Small intestine (tissue), 16 donors: ENCODE data around the gene PITPNC1. TPM values are rescaled to one million over a fixed set of nuclear protein-coding genes. Genes with fewer than 3 reads are reported as not detected.
"Not testable (repeated sequence)": the region's sequence is repeated elsewhere in the genome, so short reads cannot be mapped to it uniquely, and the experiment has no call there.

Experiments
- DNase-seq, 2 donors: peaks; one replicate each; pipeline versions ENCODE4 v3.0.0 to v3.0.0-alpha.2; 2013
- FAIRE-seq: peaks from 2 replicates; lab custom pipeline; 2012; peaks lifted over from hg19 to GRCh38; lab: Jason Lieb, UNC
- H3K27ac ChIP-seq, 3 donors: one replicate each; pipeline ENCODE4 v1.5.1; 2013; ENCODE audit warnings: low read length in 2 of 3, mild to moderate bottlenecking in 2 of 3, control low read depth in 1 of 3, inconsistent platforms in 1 of 3, low read depth in 1 of 3, moderate library complexity in 1 of 3
- H3K27me3 ChIP-seq, 3 donors: one replicate each; pipeline ENCODE4 v1.6.1; 2013; ENCODE audit warnings: low read length in 3 of 3, inconsistent platforms in 1 of 3; ENCODE audit not compliant: control insufficient read depth in 3 of 3, insufficient read depth in 3 of 3
- H3K36me3 ChIP-seq, 3 donors: one replicate each; pipeline ENCODE4 v1.6.1; 2013; ENCODE audit warnings: low read length in 3 of 3, inconsistent platforms in 1 of 3, low read depth in 1 of 3, mild to moderate bottlenecking in 1 of 3, moderate library complexity in 1 of 3; ENCODE audit not compliant: control insufficient read depth in 3 of 3, insufficient read depth in 2 of 3
- H3K4me1 ChIP-seq, 3 donors: one replicate each; pipeline ENCODE4 v1.6.1; 2013; ENCODE audit warnings: low read length in 2 of 3, inconsistent platforms in 1 of 3, low read depth in 1 of 3, mild to moderate bottlenecking in 1 of 3, moderate library complexity in 1 of 3; ENCODE audit not compliant: control insufficient read depth in 3 of 3, insufficient read depth in 2 of 3
- H3K4me3 ChIP-seq, 3 donors: one replicate each; pipeline ENCODE4 v1.5.1; 2013; ENCODE audit warnings: low read length in 3 of 3, control low read depth in 1 of 3, inconsistent platforms in 1 of 3, low read depth in 1 of 3, mild to moderate bottlenecking in 1 of 3, moderate library complexity in 1 of 3
- H3K9me3 ChIP-seq, 2 donors: one replicate each; pipeline ENCODE4 v1.6.1; 2013; ENCODE audit warnings: low read depth in 1 of 2, low read length in 1 of 2; ENCODE audit not compliant: control insufficient read depth in 2 of 2, insufficient read depth in 1 of 2
- WGBS, 3 donors: extraction: QIAGEN DNeasy Blood & Tissue Kit; methylation state at CpG; one replicate each; pipeline ENCODE4 v1.1.7; 2013; 5-methylcytosine and 5-hydroxymethylcytosine counted together
- long read RNA-seq, 10 donors: transcript quantifications; one replicate each; lab custom pipeline, GENCODE V29; 2026
- polyA plus RNA-seq, 4 donors: library from polyadenylated mRNA; stranded (reverse) in 3 of 4; unstranded in 1 of 4; fragments of 200-250 nt in 3 of 4; fragments of 120-200 nt in 1 of 4; gene quantifications; one replicate each; pipeline versions ENCODE4 v1.2.1 to v1.2.3, GENCODE V29; 2013
- donor health status: healthy with polysubstance abuse.
- donor health status: control.
- donor health status: control.
- donor health status: Bipolar disorder and iron deficiency.
- donor health status: healthy.

PITPNC1 gene
- polyA plus RNA-seq: 10 to 100 TPM in 1 of 4 donors, 1 to 10 TPM in 2, under 1 TPM in 1; 0.67 to 11.7 (median 3.4) TPM
- long read RNA-seq, donor 1: 0 reads
- long read RNA-seq, donor 2: 0 reads
- long read RNA-seq, donor 3: 0 reads
- long read RNA-seq, donor 4: 0 reads
- long read RNA-seq, donor 5: 0 reads
- long read RNA-seq, donor 6: 0 reads
- long read RNA-seq, donor 7, partial matches to known transcripts: 0 of 5 reads
- long read RNA-seq, donor 7, other reads (novel, unspliced or antisense): 5 of 5 reads
- long read RNA-seq, donor 8: 0 reads
- long read RNA-seq, donor 9: 0 reads
- long read RNA-seq, donor 10: 0 reads

DNA sequence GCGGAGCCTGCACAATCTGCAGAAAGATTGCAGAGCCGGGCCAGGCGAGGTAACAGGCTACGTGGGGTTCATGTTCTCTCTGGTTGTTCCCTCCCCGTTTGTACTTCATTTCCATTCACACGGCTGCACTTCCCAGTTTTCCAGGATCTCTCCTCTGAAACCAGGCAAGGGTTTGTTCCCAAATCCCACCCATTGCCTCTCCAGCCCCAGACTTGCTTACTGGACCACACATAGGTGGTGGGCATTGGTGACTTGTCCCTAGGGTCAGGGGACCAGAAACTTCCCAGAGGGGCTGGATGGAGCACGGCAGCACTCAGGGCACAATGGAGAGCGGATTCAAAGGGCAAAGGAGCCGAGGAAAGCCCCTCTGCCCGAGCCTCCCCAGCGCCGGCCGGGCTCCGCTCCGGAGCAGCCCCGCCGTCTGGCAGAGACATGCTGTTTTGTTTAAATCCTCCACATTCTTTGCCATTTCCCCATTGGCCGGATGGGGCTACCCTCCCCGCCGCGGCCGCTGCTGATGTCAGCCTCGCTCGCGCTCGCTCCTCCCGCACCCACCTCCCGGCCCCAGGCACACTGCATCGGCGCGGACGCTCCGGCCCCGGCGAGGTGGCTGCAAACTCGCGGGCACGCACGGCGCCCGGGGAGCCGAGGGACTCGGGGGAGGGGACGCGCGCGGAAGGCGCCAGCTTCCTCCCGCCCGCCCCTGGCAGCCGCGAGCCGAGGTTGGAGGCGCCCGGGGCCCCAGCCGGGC is at the start of gene PITPNC1:
TSS of gene PITPNC1 (plus strand) at position 545 of the 751 bp plus-strand sequence.
- FAIRE-seq: no peak
- Histone ChIP-seq H3K4me1 (peaks cover 0 to 11% (median 0%) of the 10 kb centered on the region in 3 donors), H3K4me3 (peak within 1 kb of the TSS; percentile 73 to 85 (median 79)), H3K27ac (peak within 1 kb of the TSS; percentile 53 to 96 (median 76)), H3K27me3 (peaks cover 0 to 14% (median 0%) of the 10 kb centered on the region in 3 donors), H3K36me3 (no peaks in the 10 kb centered on the region), H3K9me3 (no peaks in the 10 kb centered on the region)
- WGBS, 3 donors: 1% methylated on average over 46 to 56 of the region's 56 CpGs
- peak; percentile 65 to 83 for DNase-seq

DNA sequence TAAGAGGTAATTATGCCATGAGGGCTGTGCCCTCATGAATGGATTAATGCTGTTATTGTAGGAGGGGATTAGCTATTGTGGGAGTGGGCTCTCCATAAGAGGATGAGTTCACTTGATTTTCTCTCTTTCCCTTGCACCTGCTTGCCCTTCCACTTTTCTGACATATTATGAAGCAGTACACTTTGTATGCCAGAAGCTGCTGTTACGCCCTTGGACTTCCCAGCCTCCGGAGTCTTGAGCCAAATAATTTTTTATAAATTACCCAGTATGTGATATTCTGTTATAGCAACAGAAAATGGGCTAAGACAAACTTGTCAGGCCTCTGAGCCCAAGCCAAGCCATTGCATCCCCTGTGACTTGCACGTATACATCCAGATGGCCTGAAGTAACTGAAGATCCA is 49.1 kb upstream of the PITPNC1 start:
- DNase-seq (no peak), FAIRE-seq (no peak)
- Histone ChIP-seq H3K9me3 (peaks cover 0 to 8% of the 10 kb centered on the region in 2 donors), H3K4me3 (no peak overlapping the region), H3K36me3 (no peaks in the 10 kb centered on the region), H3K4me1 (peaks cover 0 to 4% (median 0%) of the 10 kb centered on the region in 3 donors), H3K27ac (no peak overlapping the region), H3K27me3 (no peaks in the 10 kb centered on the region)
- 82 to 95% (median 85%) methylated on average over 3 of the region's 3 CpGs for WGBS, 3 donors

DNA sequence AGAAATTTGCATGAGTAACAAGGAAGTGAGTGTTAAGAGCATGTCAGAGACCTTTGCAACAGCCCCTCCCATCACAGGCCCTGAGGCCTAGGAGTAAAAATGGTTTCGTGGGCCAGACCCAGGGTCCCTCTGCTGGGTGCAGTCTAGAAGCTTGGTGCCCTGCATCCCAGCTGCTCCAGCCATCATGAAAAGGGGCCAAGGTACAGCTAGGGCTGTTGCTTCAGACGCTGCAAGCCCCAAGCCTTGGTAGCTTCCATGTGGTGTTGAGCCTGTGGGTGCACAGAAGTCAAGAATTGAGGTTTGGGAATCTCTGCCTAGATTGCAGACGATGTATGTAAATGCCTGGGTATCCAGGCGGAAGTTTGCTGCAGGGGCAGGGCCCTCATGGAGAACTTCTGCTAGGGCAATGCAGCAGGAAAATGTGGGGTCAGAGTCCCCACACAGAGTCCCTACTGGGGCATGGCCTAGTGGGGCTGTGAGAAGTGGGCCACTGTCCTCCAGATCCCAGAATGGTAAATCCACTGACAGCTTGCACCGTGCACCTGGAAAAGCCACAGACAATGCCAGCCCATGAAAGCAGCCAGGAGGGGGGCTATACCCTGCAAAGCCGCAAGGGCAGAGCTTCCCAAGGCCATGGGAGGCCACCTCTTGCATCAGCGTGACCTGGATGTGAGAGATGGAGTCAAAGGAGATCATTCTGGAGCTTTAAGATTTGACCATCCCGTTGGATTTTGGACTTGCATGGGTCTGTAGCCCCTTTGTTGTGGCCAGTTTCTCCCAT is 45.5 kb upstream of the PITPNC1 start:
- H3K4me3 ChIP-seq, FAIRE-seq, H3K36me3 ChIP-seq, H3K27ac ChIP-seq, DNase-seq, H3K27me3 ChIP-seq, H3K9me3 ChIP-seq: not testable (repeated sequence)
- WGBS, 3 donors: 91 to 94% (median 92%) methylated on average over 8 of the region's 8 CpGs
- H3K4me1 ChIP-seq: peaks cover 0 to 11% (median 2%) of the 10 kb centered on the region in 3 donors

DNA sequence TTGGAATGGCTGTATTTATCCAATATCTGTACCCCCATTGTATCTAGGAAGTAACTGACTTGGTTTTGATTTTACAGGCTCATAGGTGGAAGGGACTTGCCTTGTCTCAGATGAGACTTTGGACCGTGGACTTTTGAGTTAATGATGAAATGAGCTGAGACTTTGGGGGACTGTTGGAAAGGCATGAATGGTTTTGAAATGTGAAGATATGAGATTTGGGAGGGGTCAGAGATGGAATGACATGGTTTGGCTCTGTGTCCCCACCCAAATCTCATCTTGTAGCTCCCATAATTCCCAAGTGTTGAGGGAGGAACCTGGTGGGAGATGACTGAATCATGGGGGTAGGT is 44.9 kb upstream of the PITPNC1 start:
- H3K27ac ChIP-seq, H3K27me3 ChIP-seq, H3K4me3 ChIP-seq, H3K36me3 ChIP-seq, FAIRE-seq, H3K9me3 ChIP-seq: not testable (repeated sequence)
- H3K4me1 ChIP-seq: peaks cover 0 to 11% (median 2%) of the 10 kb centered on the region in 3 donors
- 32 to 80% (median 69%) methylated on average over 1 of the region's 1 CpG for WGBS, 3 donors
- DNase-seq: peak in 1 of 2 donors; percentile 25

DNA sequence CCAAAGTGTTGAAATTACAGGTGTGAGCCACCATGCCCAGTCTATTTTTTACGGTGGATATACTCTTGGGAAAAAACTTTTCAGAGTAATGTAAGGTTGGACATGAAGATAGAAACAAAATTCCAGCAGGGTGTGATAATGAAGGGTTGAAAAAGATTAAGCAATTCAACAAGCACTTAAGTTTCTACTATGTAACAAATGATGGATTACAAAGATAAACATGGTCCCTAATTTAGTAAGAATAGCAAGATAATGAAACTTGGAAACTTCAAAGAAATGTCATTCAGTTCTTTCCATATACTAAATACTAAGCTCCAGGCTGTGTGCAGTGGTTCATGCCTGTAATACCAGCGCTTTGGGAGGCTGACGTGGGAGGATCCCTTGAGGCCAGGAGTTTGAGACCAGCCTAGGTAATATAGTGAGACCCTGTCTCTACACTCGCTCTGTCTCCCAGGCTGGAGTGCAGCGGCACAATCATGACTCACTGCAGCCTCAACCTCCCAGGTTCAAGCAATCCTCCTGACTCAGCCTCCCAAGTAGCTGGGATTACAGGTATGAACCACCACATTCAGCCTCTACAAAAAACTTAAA is 41.7 kb upstream of the PITPNC1 start:
- no peak for FAIRE-seq
- no peaks in the 10 kb centered on the region for H3K27me3 ChIP-seq
- no peak overlapping the region for H3K27ac ChIP-seq
- DNase-seq: no peak
- H3K4me3 ChIP-seq: no peak overlapping the region
- H3K4me1 ChIP-seq: peaks cover 0 to 11% (median 2%) of the 10 kb centered on the region in 3 donors
- peaks cover 0 to 2% of the 10 kb centered on the region in 2 donors for H3K9me3 ChIP-seq
- 93 to 95% (median 94%) methylated on average over 5 of the region's 5 CpGs for WGBS, 3 donors
- H3K36me3 ChIP-seq: peaks cover 0 to 2% (median 0%) of the 10 kb centered on the region in 3 donors

DNA sequence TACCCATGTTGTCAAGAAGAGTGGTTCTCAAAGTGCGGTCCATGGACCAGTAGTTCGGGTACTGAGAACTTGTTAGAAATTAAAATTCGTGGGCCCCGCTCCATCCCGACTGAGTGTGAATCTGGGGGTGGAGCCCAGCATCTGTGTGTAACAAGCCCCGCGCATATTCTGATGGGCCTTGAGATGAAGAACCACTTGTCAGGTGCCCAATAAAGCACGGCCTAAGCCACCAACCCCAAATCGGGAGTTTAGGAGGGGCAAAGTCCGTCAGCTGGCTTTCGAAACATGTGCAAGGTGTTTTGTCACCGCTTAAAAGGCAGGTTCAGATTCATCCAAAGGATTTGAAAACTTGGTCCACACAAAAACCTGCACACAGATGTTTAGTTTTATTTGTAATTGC is 40.2 kb upstream of the PITPNC1 start:
- Histone ChIP-seq H3K4me1 (peaks cover 0 to 10% (median 2%) of the 10 kb centered on the region in 3 donors), H3K36me3 (peaks cover 3 to 7% (median 5%) of the 10 kb centered on the region in 3 donors), H3K4me3 (no peak overlapping the region), H3K9me3 (peaks cover 0 to 2% of the 10 kb centered on the region in 2 donors), H3K27ac (no peak overlapping the region), H3K27me3 (no peaks in the 10 kb centered on the region)
- FAIRE-seq: no peak
- 81 to 92% (median 81%) methylated on average over 12 of the region's 12 CpGs for WGBS, 3 donors
- DNase-seq: no peak

DNA sequence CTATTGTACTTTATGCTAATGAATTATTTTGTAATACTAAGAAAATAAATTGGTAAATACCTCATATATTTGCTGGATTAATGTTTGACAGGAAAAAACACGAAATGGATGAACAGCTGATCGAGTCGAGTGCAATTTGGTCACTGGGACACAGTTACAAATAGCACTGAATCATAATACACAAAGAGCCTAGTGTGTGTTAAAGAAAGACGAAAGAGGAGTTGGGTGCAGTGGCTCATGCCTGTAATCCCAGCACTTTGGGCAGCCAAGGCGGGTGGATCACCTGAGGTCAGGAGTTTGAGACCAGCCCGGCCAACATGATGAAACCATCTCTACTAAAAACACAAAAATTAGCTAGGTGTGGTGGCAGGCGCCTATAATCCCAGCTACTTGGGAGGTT is 38.7 kb upstream of the PITPNC1 start:
- 88 to 91% (median 89%) methylated on average over 7 of the region's 7 CpGs for WGBS, 3 donors
- not testable (repeated sequence) for FAIRE-seq, H3K4me1 ChIP-seq, H3K9me3 ChIP-seq, H3K27ac ChIP-seq, DNase-seq, H3K27me3 ChIP-seq, H3K4me3 ChIP-seq
- peaks cover 5 to 12% (median 11%) of the 10 kb centered on the region in 3 donors for H3K36me3 ChIP-seq

DNA sequence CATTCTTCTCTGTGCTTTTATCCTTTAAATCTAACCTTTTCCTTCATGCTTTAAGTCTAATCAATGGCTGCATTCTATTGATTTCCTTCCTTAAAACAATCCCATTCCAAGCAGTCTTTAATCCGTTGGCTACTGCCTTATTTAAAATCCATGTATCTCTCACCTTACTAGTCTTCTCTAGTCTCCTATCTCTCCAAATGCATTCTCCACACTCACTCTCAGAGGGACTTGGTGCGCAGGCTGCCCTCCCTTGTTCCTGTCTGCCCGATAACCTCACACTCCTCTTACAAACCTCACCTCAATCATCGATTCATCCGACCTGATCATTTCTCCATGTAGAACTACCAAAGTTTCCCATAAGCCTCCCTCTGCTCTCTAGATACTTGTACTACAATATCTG is 33.8 kb upstream of the PITPNC1 start:
- peaks cover 7 to 28% (median 15%) of the 10 kb centered on the region in 3 donors for H3K36me3 ChIP-seq
- WGBS, 3 donors: 92 to 98% (median 94%) methylated on average over 5 of the region's 5 CpGs
- H3K9me3 ChIP-seq: no peaks in the 10 kb centered on the region
- FAIRE-seq: no peak
- no peak overlapping the region for H3K4me3 ChIP-seq
- DNase-seq: no peak
- no peaks in the 10 kb centered on the region for H3K4me1 ChIP-seq
- no peaks in the 10 kb centered on the region for H3K27me3 ChIP-seq
- H3K27ac ChIP-seq: no peak overlapping the region
